Measurements from ENCODE around the gene CERK.

Gene CERK

DNA sequence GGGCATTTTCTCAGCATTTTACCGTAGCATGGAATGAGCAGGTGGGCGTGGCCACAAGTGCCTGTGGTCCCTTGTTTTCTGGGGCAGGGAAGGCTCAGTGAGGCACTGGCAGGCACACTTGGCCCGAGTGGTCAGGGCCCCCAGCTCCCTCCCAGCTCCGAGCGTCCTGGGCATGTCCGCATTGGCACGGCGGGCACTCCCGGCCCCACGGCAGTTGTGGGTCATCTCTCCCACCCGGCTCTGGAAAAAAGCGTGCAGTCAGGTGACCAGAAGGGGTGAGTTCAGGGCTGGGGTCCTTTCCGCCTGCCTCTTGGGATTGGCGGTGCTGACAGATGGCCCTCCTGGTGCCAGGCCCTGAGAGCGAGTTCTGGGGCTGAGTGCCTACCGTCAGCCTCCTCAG, 62.1 kb downstream of the CERK start:
- no peak for DNase-seq

DNA sequence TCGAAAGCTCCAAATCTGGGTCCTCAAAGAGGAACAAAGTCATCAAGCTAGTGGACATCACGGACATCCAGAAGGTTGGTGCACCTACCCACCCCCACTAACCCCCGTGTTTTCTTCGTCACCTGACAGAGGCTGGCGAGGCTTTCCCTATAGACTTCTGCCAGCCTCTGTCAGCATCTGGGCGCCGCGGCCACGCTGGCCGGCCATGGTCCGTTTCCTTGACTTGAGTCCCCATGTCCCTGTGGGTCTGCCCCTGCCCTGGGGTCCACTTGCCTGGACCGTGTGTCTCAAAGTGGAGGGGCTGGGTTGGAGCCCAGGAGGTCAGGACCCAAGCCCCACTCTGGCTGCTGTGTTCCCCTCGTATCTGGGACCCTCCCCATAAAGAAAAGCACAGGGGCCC, 62.6 kb downstream of the CERK start:
- DNase-seq = no peak

DNA sequence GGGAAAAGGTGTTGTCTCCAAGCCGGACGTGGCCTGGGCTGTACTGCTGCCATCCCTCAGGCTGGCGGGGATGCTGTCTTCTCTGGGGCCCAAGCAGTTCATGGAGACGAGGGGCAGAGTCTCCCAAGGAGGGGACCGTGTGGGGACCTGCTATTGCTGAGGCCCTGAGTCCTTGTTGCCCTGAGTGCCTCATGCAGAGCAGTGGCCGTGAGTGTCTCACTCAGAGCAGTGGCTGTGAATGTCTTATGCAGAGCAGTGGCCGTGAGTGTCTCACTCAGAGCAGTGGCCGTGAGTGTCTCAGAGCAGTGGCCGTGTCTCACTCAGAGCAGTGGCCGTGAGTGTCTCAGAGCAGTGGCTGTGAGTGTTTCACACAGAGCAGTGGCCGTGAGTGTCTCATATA, 63.1 kb downstream of the CERK start:
- no peak for DNase-seq

DNA sequence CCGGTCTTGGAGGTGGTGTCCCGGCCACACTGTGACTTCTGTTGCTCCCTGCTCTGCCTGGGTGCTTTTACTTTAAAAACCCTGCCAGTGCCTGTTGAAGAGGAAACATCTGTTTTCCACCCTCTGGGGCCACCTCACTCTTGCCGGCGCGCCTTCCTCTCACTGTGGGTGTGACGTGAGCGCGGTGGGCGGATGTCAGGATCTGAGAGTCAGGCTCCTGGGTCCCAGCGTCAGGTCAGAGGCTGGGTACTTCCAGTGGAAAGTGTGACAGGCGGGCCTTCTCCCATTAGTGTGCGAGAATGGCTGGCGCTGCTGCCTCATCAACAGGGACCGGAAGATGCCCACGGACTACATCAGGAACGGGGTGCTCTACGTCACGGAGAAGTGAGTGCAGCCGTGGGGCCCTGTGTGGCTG, 63.7 kb downstream of the CERK start:
- DNase-seq = peak; percentile 93

DNA sequence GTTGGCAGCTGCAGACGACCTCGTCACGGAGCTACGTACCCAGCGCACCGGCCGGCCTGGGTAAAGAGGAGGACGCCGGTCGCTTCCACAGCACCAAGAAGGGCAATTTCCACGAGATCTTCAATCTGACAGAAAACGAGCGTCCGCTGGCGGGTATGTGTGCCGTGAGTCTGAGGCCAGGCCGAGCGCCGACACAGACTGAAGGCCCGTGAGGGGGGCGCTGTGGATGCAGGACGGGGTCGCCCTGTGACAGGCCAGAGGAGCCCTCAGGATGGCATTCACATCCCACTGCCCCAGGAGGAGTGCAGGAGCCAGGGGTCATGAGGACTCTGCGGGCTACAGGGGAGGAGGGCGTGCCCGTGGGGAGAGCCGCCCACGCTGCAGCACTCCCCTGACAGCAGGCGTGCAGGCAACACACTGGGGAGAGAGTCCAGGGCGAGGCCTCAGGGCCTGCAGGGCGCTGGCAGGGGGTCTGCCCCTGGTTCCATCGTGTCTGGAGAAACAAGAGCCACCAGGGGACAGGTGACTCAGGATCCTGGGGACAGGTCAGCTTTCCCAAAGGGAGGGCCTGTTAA, 64.3 kb downstream of the CERK start:
- DNase-seq = no peak

DNA sequence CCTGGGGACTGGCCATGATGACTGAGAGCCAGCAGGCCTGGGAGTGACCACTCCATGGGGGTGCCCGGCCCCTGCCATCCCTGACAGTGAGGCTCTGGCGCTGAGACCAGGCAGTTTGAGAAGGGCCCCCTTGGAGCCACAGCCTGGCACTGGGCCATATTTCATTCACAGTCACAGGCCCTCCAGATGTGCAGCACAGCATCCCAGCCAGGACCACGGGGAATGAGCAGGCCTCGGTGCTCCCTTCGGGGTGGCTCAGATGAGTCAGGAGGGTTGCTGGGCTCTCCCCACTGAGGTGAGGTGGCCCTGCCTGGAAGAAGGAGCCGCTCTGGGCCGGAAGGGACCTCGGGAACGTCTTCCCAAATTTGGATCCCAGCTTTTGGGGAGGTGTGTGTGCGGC, 64.8 kb downstream of the CERK start:
- no peak for DNase-seq

DNA sequence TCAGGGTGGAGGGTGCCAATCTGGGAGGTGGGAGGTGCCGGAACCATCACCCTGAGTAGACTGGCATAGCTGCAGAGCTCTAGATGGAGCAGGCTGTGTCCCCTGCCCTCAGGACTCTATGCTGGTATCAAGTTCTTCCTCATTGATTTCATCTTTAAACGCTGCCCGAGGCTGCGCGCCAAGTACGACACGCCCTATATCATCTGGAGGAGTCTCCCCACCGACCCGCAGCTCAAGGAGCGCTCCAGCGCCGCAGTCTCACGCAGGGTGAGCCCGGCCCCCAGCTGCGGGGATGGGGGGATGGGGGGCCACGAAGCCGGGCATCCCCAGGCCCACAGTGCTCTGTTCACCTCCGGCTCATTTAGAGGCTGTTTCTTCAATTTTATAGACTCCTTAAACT, 65.3 kb downstream of the CERK start:
- no peak for DNase-seq

DNA sequence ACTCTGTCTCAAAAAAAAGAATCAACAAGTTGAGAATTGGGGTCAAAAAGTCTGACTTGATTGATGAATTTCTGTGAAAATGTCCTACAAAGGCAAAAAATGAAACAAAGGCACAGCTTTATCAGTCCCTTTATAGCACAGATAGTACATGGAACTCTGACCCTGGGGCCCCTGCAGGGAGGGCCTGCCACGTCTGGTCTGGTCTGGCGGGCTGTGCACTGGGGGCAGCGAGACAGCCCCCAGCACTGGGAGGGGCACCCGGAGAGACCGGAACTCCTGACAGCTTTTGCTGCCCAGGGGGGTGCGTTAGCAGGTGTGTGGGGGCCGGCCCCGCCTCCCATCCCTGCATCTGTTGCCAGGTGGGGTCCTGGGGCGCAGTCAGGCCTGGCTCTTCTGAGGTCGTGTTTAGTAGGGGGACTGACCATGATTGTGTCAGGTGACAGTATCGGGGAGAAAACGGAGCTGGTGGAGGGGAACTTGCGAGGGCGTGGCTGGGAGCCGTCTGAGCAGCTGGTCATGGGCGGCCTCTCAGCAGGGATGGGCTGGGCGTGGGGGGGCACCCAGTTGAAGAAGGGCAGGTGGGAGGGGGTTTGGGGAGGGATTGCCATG, 66.1 kb downstream of the CERK start:
- no peak for DNase-seq

DNA sequence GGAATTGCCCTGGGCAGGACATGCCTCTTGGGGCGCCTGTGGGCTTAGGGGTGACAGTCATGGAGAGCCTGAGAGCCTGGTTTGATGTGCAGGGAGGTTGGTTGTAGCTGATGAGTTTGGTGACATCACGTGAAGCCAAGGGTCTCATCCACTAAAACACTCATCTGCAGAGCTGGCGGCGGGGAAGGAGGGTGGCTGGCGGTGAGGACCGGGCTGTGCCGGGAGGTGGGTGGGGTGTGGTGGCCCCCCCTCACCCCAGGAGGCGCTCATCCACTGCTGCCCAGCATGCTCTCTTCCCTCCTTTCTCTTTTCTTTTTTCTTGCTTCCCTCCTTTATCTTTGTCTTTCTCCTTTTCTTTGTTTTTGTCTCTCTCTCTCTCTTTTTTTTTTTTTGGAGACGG, 68.9 kb downstream of the CERK start:
- DNase-seq = no peak

DNA sequence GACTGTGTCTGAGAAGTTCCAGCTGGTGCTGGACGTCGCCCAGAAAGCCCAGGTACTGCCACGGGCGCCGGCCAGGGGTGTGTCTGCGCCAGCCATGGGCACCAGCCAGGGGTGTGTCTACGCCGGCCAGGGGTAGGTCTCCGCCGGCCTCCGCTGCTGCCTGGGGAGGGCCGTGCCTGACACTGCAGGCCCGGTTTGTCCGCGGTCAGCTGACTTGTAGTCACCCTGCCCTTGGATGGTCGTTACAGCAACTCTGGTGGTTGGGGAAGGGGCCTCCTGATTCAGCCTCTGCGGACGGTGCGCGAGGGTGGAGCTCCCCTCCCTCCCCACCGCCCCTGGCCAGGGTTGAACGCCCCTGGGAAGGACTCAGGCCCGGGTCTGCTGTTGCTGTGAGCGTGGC, 69.9 kb downstream of the CERK start:
- DNase-seq = no peak

DNA sequence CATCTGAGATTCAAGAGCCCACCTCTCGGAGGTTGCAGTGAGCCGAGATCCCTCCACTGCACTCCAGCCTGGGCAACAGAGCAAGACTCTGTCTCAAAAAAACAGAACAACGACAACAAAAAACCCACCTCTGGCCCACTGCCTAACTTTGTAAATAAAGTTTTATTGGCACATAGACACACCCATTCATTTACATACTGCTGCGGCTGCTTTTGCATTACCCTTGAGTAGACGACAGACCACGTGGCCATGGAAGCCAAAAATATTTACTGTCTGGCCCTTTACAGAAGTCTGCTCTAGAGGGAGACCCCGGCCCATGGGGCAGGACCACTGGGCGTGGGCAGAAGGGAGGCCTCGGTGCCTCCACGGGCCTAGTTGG, 70.8 kb downstream of the CERK start:
- DNase-seq = no peak

DNA sequence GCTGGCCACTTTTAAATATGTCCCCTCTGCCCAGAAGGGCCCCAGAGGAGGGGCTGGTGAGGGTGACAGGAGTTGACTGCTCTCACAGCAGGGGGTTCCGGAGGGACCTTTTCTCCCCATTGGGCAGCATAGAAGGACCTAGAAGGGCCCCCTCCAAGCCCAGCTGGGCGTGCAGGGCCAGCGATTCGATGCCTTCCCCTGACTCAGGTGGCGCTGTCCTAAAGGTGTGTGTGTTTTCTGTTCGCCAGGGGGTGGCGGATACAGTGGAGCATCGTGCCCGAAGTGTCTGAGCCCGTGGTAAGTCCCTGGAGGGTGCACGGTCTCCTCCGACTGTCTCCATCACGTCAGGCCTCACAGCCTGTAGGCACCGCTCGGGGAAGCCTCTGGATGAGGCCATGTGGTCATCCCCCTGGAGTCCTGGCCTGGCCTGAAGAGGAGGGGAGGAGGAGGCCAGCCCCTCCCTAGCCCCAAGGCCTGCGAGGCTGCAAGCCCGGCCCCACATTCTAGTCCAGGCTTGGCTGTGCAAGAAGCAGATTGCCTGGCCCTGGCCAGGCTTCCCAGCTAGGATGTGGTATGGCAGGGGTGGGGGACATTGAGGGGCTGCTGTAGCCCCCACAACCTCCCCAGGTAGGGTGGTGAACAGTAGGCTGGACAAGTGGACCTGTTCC, 71.3 kb downstream of the CERK start:
- no peak for DNase-seq

DNA sequence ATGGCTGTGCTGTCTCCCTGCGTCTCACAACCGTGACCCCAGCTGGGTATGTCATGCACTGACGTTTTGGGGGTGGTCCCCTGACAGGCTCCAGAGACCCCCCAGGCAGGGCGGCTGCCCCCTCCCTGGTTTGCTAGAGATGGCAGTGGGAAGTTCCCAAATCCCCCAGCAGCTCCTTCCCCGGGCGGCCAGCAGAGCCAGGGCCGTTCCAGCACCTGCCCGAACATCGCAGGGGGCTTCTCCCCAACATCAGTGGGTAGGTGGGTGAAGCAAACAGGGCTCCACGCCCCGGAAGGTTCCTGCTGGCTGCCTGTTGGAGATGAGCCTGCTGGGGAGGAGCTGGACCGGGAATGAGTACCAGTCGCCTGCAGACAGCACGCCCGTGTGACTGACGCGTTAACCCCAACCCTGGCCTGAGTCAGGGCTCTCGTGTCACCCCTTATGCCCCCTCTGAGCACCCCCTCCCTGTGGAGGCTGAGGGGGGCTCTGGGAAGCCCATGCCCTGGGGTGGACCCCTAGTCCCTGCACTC, 72.2 kb downstream of the CERK start:
- DNase-seq = no peak

DNA sequence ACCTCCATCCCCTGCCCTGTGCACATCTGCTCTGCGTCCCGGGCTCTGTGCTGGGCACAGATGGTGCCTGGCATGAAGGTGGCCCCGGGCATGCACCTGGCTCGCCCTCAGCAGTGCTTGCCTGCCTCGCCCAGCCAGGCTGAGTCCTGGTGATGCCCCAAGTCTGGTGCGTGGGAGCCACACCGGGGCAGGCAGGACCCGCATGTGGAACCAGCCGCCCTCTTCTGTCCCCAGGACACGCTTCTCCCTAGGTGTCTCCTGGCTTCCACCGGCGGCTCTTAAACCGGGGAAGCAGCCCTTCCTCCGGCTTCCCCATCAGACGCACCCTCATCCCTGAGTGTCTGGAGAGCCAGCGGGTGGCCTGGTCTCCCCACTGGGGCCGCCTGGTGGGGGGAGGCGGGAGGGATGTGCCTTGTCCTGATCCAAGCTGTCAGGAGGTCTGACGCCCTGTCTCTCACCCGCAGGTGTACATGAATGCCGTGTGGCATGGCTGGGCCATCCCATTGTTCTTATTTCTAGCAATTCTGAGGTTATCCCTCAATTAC, 72.8 kb downstream of the CERK start:
- DNase-seq = no peak

DNA sequence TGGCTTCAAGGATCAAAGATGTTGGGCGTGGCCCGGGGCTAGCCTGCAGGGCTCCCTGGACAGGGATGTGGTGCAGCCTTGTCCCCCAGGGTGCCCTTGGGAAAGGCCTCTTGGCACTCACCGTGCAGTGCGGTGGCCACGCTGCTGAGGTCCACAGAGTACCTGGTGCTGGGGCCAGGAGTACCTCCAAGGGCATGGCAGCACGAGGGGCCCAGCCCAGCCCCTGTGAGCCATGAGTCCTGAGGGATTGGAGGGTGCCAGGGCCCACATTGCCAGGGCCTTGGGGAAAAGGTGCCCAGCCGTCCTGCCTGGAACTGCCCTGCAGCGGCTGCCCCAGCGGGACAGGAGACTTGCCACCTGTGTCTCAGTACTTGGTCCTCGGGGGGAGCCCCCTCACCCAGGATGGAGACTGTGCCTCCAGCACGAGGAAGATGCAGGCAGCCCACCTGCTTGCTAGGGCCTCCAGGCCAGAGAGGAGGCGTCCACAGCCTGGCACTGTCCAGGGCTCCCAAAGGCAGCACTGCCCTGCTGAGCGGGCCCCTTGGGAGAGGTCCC, 73.7 kb downstream of the CERK start:
- no peak for DNase-seq

DNA sequence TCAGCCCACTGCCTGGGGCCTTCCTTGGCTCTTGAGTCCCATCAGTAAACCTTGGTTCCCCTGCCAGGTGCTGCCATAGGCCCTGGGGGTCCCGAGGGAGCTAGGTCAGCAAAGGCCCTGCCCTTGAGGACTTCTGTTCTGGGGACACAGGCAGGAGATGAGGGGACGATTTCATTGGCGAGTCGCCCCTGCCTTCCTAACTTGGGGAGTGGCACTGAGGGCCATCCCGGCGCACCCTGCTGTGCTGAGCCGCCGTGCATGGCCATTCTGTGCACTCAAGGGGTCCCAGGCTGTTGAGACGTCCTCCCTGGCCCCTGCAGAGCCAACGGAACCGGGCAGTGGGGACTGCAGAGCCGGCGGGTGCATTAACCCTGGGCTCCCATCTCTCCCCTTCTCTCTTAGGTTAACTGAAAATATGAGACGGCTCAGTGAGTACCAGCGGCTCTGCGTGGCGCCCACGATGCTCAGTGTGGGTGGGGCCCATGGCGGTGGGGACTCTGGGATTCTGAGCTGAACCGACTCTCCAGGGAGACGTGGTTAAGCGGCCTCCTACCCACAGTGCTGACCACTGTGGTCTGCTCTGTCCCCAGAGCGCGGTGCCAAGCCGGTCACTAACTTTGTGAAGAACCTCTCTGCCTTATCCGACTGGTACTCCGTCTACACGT, 74.5 kb downstream of the CERK start:
- DNase-seq = no peak

DNA sequence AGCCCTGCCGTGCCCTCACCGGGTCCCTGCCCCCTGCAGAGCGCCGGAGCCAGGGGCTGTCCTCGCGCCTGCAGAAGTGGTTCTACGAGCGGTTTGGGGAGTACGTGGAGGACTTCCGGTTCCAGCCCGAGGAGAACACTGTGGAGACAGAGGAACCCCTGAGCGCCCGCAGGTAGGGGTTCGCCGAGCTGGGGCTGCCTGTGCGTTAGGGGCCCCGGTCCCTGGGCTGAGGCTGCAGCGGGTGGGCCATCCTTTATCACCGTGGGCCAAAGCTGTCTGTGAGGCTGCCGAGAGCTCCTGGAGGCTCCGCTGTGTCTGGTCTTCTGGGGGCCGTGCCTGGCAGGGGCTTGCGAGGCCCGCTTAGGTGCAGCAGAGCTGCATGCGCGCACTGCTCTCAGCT, 75.1 kb downstream of the CERK start:
- DNase-seq = no peak

DNA sequence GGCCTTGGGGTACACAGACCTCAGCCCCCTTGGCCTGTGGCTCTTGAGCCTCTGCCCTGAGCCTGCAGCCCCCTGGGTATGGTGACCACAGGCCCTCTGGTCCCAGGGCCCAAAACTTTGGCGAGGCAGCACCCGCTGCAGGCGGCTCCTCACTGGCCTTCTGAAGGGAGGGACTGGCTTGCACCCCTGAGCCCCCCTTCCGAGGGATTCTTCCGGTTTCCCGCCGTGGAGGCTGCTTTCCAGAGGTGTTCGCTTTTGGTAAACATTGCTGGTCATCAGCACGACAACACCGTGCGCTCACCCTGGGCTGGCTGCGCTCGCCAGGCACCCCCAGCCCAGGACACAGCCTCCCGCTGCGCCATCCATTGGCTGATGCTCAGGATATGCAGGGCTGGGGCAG, 75.8 kb downstream of the CERK start:
- DNase-seq = no peak

DNA sequence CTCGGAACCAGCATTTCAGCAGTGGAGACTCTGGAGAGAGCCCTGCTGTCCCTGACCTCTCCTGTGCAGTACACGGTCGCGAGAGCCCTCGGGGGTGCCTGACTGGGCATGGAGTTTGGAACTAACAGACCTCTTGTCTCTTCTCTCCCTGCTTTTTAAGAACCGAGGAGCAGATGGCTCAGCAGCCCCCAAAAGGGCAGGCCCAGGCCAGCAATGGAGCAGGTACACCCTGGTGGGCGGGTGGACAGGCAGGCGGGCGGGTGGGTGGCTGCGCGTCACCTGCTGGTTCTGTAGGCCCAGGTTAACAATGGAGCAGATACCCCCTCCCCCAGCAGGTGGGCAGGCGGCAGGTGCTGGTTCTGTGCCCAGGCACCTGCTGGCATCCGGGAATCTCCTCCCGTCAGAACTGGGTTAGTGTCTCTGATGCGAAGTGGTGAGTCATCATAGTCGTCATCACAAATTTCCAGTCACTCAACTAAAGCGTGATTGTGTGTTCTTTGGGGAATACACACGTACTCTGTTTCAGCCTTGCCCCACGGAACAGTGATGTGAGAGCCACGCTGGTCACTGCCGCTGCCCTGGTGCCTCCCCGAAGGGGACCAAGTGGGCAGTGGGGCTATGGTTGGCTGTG, 76.7 kb downstream of the CERK start:
- DNase-seq = peak; percentile 57

DNA sequence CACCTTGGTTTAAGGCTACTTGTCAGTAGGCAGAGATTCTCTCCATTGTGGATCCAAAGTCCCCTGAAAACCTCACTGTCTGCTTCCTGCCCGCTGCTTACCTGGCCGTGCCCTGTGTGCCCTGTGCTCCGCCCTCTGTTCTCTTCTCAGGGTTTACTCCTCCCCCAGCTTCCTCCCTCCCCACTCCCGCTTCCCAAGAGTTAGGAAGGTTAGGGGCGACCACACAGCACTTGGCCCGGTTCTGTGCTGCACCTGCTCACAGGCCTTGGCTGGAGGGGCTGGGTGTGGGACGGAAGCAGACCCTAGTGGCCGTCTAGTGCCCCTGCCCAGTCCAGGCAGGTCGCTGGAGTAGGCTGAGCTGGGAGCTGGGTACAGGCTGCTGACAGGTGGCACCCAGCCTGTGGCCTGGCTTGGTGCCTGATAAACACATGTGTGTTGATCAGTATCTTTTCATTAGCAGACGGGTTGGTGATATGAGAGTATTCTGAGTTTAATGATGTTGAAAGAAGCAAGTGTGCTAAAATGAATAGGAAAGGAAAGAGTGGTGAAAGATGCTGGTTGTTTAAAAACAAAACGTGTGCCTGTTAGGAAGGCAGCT, 77.3 kb downstream of the CERK start:
- peak; percentile 48 for DNase-seq

DNA sequence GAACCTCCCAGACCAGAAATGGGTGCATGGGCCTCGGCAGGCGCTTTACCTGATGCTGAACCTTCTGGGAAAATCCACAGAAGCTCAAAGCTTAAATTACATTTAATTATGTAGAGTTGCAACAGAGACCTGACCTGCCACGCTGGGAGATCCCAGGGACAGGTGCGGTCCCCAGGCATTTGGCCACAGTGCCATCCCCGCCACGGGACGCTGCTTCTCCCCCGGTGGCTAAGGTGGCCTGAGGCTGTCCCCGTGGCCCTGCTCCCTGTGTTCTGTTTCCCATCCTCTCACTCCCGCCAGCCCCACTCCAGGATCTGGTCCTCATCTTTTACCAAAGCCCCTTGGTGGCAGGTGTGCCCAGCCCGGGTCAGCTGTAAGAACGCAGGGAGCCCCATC, 78.3 kb downstream of the CERK start:
- DNase-seq = no peak

DNA sequence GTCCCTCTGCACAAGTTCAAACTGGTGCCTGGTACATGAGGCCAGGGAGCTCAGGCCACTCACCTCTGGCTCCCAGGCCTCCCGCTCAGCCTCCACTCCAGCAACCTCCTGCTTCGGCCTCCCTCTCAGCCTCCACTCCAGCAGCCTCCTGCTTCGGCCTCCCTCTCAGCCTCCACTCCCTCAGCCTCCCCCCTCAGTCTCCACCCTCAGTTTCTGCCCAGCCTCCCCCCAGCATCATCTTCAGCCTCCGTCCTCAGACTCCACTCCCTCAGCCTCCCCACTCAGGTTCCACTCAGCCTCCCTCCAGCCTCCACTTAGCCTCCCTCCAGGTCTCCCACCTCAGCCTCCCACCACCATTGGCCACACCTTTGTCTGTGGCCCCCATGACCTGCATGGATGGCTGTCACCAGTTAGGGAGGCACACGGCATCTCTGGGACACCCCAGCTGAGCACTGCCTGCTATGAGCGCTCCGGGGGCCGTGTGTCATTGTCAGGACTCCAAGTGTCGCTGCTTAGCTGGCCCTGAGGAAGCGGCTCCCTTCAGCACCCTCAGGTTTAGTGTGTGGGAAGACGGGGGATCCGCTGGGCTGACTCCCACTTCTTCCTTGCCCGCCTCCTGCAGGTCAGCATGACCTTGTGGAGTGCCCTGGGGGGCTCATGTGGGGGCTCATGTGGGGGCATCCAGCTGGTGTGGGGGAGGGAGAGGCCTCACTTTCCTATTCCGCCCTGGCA, 78.8 kb downstream of the CERK start:
- DNase-seq = no peak
